Hematopoietic multipotent progenitor cell treated with erythropoietin and hydrocortisone succinate and interleukin-3 and kit ligand, for 17 days (in vitro differentiated cells): ENCODE data around the gene RIPOR2.
"Not testable (repeated sequence)": the region's sequence is repeated elsewhere in the genome, so short reads cannot be mapped to it uniquely, and the experiment has no call there.

ENCODE experiments used
- DNase-seq: peaks from one replicate; pipeline ENCODE4 v3.0.0-alpha.2; 2015; ENCODE audit warnings: low spot score

The RIPOR2 gene

DNA sequence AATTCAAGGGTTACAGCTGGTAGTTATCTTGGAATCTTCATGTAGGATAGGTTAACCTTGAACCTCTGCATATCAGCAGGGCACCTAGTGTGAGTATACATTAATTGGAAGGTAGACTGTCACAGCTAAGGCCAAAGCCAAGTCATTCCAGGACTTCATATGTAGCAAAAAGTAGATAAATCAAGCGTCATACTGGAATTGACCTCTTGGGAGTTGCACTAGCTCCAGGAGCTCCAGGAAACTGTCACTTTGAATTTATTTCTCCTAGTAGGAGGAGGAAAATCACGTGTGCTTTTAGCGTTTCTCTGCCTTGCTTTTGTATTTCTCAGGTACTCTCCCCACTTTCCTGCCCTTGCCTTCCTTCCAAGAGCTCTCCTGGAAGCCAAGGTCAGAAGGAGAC lies 30.3 kb downstream of the RIPOR2 start:
- no peak for DNase-seq

DNA sequence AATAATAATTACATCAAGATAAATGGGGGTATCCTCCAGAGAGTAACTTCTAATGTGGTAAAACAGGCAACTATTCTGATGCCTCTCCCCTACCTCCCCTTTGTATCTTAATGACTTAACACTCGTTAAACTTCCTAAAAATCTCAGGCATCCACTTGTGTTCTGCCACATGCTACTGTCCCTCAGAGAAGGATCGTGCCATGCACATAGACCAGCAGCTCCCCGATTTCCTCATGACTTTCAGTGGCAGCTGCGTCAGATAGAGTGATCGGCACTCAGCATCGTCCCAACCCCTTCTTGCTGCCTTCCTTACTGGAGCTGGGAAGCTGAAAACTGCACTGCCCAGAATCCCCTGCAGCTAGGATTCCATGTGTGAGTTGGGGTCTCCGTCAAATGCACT lies 32.1 kb downstream of the RIPOR2 start:
- DNase-seq: no peak

DNA sequence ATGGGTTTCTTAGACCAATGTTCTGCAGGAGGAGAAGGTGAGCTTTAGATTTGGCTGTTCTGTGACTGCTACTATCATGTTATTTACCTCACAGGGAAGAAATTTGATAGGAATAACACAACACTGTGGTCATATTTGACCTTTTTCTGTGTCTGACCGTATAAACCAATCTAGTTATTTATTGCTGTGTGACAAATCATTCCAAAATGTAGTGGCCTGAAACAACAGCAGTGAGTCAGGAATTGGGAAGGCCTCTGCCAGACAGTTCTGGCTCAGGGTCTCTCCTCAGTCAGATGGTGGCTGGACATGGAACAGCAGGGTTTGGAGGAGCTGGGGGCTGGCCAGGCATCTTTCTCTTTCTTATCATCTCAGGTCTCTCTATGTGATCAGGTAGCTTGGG lies 33.0 kb downstream of the RIPOR2 start:
- no peak for DNase-seq

DNA sequence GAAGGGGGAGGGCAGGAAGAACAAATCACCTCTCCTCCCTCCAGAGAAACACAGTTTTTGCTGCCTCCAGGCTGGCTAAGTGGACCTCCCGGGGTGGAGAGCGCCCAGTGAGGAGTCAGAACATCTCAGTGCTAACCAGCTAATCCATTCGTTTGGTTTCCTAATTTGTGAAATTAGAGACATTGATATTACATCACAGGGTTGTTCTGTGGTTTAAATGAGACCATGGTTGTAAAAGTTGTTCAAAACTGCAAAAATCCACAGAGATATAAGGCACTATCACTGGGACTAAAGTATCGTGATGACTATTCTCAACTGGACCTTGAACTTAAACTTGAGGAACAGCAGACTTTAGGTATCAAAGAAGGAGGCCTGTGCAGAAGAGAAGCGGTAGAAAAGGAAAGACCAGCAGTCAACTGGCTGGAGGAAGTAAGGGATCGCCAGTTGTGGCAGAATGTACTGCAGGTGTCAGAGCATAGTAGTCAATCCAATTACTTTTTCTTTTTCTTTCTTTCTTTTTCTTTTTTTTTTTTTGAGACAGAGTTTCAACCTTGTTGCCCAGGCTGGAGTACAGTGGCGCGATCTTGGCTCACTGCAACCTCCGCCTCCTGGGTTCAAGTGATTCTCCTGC lies 33.9 kb downstream of the RIPOR2 start:
- DNase-seq: no peak

DNA sequence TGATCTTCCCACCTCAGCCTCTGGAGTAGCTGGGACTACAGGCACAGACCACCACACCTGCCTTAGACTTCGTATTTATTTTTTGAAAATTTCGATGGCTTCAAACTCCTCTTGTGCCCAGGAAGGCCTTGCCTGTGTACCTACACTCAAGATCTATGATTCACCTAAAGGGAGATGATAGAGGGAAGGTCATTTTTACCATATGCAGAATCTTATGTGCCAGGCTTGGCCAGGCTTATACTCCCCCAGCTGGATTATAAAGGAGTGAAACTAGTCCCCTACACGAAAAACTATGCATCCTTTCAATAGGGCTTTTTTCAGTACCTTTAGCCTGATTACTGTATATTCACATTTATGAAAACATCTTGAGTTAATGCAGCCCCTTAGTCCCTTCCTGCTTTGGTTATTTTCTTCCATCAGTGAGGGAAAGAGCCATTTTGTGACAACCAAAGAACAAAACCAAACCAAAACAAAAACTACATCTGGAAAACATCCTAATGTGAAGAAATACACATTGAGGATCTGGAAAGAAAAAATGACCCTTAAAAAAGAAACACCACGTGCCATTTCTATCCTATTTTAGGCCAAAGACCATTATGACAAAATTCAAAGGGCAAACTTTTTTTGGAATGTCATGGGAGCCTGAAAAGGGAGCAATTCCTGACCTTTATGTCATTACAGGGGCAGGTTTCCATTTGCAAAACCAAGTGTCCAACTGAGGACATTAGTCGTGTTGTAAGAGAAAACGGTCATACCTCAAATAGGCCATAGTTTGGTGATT lies 34.7 kb downstream of the RIPOR2 start:
- DNase-seq: no peak

DNA sequence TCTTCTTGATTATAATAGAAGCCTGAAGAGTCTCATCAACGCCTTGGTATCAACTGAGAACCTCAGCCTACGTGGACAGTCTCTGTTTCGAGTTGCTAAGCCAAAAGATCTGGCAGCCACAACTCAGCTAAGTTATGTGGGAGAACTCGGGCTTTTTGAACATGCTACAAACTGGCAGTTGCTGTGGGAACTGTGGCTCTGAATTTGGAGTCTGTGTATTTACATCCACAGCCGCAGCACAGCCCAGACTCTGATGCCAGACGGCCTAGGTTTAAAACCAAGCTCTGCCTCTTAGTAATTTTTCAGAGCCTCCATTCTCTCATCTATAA lies 35.8 kb downstream of the RIPOR2 start:
- no peak for DNase-seq

DNA sequence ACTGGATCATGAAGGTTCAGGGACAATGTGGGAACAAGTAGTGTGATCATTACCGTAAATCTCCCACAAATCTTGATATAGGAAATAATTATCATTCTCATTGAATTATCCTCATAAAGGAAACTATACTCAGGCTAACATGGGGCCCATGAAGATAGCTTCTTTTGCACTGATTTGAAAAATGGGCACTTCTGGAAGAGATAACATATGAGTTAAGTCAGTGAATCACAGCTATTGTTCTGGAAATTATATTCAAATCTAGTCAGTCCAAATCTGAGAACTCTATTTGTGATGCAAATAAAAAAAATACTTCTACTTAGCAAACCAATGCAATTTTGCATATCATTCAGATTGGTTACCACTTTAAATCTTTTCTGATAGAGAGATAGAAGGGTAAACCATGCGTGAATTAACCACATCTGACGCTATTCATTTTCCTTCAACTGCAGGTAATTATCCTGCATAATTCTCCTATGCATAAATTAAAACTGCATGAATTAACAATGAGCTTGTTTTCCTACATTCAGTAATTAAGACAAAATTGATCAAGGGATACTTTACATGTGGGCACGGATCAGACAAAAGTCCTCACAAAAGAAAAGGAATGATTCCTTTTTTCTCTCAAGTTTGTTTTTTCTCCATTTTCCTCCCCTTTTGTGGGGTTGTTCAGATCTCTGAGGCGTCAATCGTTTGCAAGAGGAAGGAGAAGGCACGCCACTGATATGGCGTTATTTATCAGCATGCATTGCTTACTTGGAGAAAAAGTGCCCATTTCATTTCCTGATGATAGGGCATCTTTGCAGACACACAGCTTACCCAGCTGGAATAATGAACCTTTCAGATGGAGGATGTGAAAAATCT lies 36.4 kb downstream of the RIPOR2 start:
- DNase-seq: no peak

DNA sequence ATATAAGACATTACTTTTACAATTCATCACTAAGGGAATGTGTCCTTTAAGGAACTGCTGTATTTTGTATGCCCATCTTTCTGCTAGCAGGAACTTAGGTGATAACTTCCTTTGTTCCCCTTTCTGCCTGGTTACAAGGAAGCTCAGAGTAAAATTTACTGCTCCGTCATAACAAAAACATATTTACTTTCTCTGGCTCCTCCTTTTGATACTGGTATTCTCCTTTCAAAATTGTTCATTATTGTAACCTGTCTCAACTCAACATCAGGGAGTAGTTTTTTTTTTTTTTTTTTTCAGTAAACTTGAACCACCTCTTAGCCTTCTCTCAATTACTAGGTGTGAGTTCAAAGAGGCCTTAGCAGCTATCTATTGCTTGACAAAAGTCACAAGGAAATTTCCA lies 37.1 kb downstream of the RIPOR2 start:
- no peak for DNase-seq

DNA sequence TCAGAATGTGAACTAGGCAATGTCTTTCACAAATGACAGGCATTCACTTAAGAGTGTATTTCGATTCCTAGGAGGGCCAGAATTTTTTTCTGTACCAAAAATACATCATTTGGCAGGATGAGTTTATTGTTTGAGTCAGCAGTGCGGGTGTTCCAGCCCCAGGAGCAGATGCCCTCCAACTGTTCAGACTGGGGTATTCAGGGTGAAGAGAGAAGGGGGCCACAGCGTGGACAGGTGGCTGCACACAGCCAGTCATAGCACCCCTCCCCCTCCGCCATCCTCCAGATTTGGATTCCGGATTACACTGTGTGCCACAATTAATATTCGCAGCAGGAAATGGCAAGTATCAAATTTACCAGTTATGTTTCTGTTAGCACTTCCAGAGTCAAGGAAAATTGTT lies 38.6 kb downstream of the RIPOR2 start:
- no peak for DNase-seq

DNA sequence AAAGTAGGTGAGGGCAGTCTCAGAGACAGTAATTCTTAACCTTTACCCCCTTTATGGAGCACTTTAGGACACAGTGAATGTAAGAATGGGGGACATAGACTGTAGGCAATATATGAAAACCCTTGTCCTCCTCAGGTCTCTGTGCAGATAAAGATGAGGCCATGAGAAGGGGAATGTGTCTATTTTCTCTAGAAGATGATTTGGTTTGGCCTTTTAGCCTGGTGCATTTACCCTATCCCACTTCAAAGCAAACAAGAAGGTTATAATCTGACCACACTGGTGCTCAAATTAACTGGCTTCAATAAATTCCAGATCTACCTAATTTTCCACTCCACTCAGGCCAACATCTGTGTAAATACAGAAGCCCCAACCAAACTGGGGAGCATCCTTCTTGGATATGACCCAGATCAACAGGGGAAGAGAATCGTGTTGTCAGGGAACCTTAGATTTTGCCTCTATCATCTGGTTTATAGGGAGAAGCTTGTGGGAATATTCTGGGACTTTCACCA lies 42.4 kb downstream of the RIPOR2 start:
- no peak for DNase-seq

DNA sequence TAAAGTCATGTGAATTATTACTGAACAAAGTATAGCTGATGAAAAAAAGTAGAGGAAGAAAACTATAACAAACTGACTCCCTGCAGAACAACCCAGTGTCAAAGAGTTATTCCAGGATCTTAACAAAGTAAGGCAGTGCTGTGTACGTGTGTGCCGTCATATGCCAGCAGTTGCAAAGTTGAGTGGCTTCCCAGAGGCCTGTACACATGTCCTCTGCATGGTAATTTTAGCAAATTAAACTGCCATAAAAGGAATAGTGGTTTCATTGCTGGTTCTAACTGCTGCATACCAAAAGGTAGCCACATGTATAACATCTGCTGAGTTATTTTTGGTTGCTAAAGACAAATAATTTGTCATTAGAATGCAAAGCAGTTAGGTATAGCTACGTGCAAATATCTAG lies 44.8 kb downstream of the RIPOR2 start:
- no peak for DNase-seq

DNA sequence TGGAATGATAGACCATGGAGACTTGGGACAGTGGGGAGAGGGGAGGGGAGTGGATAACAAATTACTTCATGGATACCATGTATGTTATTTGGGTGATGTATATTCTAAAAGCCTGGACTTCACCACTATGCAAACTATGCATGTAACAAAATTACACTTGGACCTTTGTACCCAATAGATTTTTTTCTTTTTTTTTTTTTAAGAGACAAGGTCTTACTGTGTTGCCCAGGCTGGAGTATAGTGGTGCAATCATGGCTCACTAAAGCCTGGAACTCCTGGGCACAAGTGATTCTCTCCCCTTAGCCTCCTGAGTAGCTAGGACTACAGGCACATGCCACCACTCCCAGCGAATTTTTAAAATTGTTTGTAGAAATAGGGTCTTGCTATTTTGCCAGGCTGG lies 45.3 kb downstream of the RIPOR2 start:
- DNase-seq: no peak

DNA sequence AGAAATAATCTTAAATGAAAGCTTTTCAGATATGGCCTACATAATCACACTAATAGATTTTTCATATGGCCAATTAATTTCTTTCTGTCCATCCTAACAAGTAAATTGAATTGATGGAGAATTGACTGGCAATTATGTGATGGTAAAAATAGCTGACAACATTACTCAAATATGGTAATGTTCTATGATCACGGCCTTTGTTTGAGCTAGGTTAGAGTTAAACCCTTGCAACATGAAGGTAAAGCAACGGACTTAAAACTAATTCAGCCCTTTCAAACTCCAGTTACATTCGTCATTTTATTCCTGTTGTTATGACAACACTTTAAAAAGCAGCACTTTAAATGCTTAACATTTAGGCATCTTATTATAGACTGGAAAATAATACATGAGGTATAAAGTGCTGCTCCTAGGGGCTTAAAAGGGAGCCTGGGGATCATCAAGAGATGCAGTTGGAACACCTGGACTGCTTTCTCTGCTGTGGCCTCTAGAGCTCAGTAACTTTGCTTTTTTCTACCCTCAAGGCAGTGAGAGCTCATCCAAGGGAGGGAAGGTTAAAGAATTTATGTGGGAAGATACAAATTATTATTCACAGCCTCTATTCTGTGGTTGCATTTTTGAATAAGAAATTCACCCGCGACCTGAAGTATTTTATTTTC lies 46.9 kb downstream of the RIPOR2 start:
- no peak for DNase-seq

DNA sequence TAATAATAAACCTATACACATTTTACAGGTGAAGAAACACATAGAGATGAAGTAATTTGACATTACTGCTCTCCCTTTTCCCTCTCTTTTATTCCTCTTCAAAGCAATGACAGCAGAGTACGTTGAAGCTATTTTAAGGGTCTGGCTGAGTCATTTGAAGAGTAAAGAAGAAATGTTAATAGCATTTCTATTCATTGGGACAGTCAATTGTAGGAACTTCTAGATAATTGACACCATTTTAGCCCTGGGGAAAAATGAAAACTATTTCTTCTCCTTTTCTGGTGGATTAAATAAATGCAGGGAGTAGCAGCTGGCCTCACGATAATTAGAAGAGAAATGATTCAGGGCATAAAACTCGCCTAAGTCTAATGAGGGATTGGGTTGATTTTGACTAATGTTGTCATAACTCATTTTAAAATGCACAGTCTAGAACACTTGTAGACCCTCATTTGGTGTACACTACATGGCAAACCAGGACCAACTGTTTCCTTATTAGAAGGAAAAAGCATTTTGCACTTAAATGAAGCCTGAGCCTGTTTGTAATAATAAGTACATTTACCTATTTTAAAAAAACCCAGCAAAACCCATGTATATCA lies 48.1 kb downstream of the RIPOR2 start:
- DNase-seq: no peak

DNA sequence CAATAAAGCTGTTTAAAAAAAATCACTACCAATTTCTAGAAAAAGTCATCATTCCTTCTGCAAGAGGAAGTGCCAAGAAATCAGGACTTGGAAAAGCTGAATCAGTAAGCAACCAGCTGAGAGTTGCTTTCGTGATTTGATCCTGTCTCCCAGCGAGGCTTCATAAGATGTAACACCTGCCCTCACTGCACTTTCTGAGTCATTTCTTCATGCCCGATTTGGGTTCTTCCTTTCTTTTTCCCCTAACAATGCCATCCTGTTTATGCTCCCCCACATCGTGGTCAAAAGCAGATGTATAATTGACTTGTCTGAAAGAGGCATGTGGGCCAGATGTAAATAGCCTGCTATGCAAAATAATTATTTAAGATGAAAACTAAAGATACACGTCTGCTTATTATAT lies 52.1 kb downstream of the RIPOR2 start:
- no peak for DNase-seq

DNA sequence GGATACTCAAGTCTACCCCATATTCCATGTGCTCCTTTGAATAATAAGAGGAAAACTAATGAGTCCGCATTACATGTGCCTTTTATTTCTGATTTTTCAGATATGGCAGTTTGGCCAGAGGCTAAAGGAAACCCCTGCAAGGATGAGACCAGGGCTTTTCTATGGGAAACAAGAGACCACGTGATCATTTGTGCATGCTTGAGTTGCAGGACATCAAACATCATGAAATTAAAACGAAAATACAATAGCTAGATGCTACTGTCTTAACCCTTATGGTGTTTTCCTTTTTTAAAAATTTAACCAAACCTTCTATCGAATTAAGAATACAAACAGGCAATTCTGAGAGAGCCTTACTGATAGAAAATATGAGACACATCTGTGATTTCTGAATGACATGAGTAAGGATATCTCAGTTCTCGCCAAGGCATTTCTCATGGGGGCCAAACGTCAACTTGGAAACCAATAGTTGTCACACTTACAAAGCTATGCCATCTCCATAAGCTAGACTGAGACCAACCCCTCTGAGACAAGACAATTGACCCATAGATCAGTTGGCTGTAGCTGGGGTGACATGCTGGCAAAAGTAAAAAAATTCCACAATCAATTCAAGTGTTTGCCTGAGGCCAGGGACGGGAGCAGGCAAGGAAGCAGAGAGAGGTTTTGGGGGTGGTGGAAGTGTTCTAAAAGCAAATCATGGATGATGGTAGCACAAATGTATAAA lies 52.8 kb downstream of the RIPOR2 start:
- no peak for DNase-seq

DNA sequence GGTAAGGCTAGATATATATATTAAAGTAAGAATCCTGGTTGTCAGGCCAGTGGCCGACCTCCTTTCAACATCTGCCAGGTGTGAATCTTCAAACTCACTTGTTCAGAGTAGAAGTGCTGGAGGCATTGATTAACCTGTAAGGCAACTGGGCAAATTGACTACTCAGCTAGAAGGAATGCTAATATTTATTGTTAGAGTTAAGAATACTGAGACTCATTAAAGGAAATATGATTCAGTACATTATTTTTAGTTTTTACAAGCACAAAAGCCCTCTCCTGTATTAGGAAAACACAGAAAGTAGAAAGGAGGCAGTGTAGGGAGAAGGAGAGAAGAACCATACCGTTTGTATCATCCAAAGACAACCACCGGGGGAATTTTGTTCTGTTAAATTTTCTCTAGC lies 53.5 kb downstream of the RIPOR2 start:
- no peak for DNase-seq

DNA sequence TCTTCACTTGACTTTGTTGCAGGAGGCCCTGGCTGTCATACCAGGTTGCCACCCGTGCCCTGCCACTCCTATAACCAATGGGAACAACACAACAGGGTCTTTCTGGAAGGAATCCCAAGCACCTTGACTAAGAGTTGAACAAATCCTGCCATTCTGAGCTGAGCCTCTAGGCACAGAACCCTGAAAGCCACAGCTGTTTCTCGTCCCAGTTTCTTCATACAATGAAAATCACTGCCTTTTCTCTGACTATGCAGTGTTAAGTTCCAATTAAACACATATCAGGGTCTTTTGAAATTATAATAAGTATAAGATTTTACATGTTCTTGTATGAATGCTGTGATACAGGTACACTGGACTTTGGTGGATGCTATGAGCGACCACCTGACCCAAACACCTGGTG lies 54.4 kb downstream of the RIPOR2 start:
- no peak for DNase-seq

DNA sequence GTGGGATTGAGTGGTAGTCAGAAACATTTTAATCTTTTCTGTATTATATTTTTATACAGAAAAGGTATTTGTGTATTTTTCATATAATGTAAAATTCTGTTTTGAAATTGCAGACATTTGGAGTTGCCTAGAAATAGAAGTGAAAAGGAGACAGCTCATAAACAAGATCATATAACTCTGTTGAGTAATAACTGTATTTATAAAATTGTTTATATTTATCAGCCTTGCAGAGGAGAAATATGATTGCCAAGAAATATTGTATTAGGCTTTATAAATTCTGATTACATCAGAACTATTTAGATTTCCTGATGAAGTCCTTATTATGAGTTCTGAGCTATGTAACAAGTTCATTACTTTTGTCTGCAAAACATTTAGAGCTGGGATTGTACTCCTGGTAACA lies 55.3 kb downstream of the RIPOR2 start:
- no peak for DNase-seq

DNA sequence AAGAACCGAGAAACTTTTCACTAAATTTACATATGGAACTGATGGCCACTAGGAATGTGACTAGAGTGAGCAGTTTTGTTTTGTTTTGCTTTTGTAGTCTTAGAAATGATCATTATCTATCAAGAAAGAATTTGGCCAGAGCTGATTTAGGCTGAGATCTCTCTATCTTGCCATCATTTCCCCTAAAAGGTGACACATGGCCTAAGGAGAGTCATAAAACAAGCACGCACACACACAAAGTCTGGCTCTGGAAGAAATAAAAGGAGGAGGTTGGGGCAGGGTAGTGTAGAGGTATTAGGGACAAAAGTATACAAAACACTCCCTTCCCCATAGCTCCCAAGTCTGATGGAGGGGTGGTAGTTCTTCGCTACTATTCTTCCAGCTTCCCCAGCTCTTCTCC lies 56.4 kb downstream of the RIPOR2 start:
- DNase-seq: no peak

DNA sequence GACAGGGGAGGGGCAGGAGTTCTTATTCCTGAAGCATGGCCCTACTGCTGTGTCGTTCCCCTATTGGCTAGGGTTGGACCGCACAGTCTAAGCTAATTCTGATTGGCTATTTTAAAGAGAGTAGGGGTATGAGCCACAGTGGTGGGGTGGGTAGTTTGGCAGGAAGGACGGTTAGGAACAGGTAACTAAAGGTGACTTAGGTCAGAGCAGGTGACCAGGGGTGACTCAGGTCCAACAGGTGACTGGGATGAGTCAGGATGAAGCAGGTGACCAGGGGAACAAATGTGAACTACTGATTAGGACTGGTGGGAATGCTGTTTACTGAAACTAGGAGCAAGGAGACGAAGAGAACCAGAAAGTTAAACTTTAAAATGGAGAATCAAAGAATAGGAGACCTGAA lies 58.0 kb downstream of the RIPOR2 start:
- DNase-seq: not testable (repeated sequence)
